Measurements from ENCODE around the gene IL36B. TPM values are rescaled to one million over a fixed set of nuclear protein-coding genes. Genes with fewer than 3 reads are reported as not detected.
"Not testable (repeated sequence)": the region's sequence is repeated elsewhere in the genome, so short reads cannot be mapped to it uniquely, and the experiment has no call there.

Gene IL36B
- not detected in 2 replicates for total RNA-seq

- H3K27me3 Mint-ChIP-seq = peaks cover 5% of the 10 kb centered on the region
- peaks cover 3% of the 10 kb centered on the region for H3K4me1 Mint-ChIP-seq
- intact Hi-C loops (cut with micrococcal nuclease) = no loop called here
- H3K4me3 Mint-ChIP-seq = no peak within 1 kb of the TSS
- H3K36me3 Mint-ChIP-seq (ENCODE audit: low read depth) = no peaks in the 10 kb centered on the region
- DNase-seq = no peak
- peaks cover 31% of the 10 kb centered on the region for H3K9me3 Mint-ChIP-seq
- H3K27ac Mint-ChIP-seq = no peak within 1 kb of the TSS
Observed at GRCh38 chr2:113052396-113052917, at the start of gene IL36B. Gene IL36B (minus strand): TSS chr2:113052867.

GRCh38 chr2:113102133-113102532 is 49.5 kb upstream of the IL36B start:
- Mint-ChIP-seq H3K4me1 (peaks cover 50% of the 10 kb centered on the region), H3K27ac (peak overlapping the region; percentile 74), H3K4me3 (no peak overlapping the region), H3K27me3 (no peaks in the 10 kb centered on the region), H3K9me3 (peaks cover 41% of the 10 kb centered on the region), H3K36me3 (ENCODE audit: low read depth) (peaks cover 24% of the 10 kb centered on the region)
- DNase-seq = no peak
- intact Hi-C loops (cut with micrococcal nuclease) = loop anchor here (5.0 kb wide), 2 partner anchors 70 to 185 kb away; partner anchors contain the start of gene PSD4

GRCh38 chr2:113098532-113098931 is 45.9 kb upstream of the IL36B start:
- peak overlapping the region; percentile 51 for H3K27ac Mint-ChIP-seq
- DNase-seq = no peak
- peaks cover 18% of the 10 kb centered on the region for H3K36me3 Mint-ChIP-seq (ENCODE audit: low read depth)
- peaks cover 36% of the 10 kb centered on the region for H3K4me1 Mint-ChIP-seq
- H3K9me3 Mint-ChIP-seq = peaks cover 29% of the 10 kb centered on the region
- no peaks in the 10 kb centered on the region for H3K27me3 Mint-ChIP-seq
- peak overlapping the region; percentile 52 for H3K4me3 Mint-ChIP-seq
- intact Hi-C loops (cut with micrococcal nuclease) = no loop called here

GRCh38 chr2:113098041-113098440 is 45.4 kb upstream of the IL36B start:
- intact Hi-C loops (cut with micrococcal nuclease) = no loop called here
- no peaks in the 10 kb centered on the region for H3K27me3 Mint-ChIP-seq
- H3K36me3 Mint-ChIP-seq (ENCODE audit: low read depth) = peaks cover 15% of the 10 kb centered on the region
- H3K4me1 Mint-ChIP-seq = peaks cover 31% of the 10 kb centered on the region
- H3K9me3 Mint-ChIP-seq = peaks cover 26% of the 10 kb centered on the region
- peak; percentile 79 for DNase-seq
- peak overlapping the region; percentile 51 for H3K27ac Mint-ChIP-seq
- peak overlapping the region; percentile 52 for H3K4me3 Mint-ChIP-seq

- H3K36me3 Mint-ChIP-seq (ENCODE audit: low read depth); DNase-seq; intact Hi-C loops (cut with micrococcal nuclease); H3K27me3 Mint-ChIP-seq: not testable (repeated sequence)
- H3K9me3 Mint-ChIP-seq = peaks cover 18% of the 10 kb centered on the region
- H3K27ac Mint-ChIP-seq = peak overlapping the region; percentile 81
- H3K4me3 Mint-ChIP-seq = peak overlapping the region; percentile 13
- H3K4me1 Mint-ChIP-seq = peaks cover 22% of the 10 kb centered on the region
Observed at GRCh38 chr2:113096842-113097618, 44.4 kb upstream of the IL36B start.

- H3K36me3 Mint-ChIP-seq (ENCODE audit: low read depth); DNase-seq; H3K27me3 Mint-ChIP-seq; H3K27ac Mint-ChIP-seq; H3K4me3 Mint-ChIP-seq; intact Hi-C loops (cut with micrococcal nuclease): not testable (repeated sequence)
- Mint-ChIP-seq H3K4me1 (peaks cover 22% of the 10 kb centered on the region), H3K9me3 (peaks cover 18% of the 10 kb centered on the region)
Observed at GRCh38 chr2:113096306-113096705, 43.6 kb upstream of the IL36B start.

GRCh38 chr2:113093613-113093977 is 40.9 kb upstream of the IL36B start:
- DNase-seq = no peak
- no peaks in the 10 kb centered on the region for H3K27me3 Mint-ChIP-seq
- no peak overlapping the region for H3K4me3 Mint-ChIP-seq
- peaks cover 14% of the 10 kb centered on the region for H3K9me3 Mint-ChIP-seq
- peaks cover 6% of the 10 kb centered on the region for H3K36me3 Mint-ChIP-seq (ENCODE audit: low read depth)
- H3K4me1 Mint-ChIP-seq = peaks cover 16% of the 10 kb centered on the region
- H3K27ac Mint-ChIP-seq = no peak overlapping the region
- intact Hi-C loops (cut with micrococcal nuclease) = no loop called here

- intact Hi-C loops (cut with micrococcal nuclease) = no loop called here
- peaks cover 6% of the 10 kb centered on the region for H3K36me3 Mint-ChIP-seq (ENCODE audit: low read depth)
- DNase-seq = no peak
- no peak overlapping the region for H3K27ac Mint-ChIP-seq
- no peaks in the 10 kb centered on the region for H3K27me3 Mint-ChIP-seq
- peaks cover 11% of the 10 kb centered on the region for H3K4me1 Mint-ChIP-seq
- H3K4me3 Mint-ChIP-seq = no peak overlapping the region
- H3K9me3 Mint-ChIP-seq = peaks cover 14% of the 10 kb centered on the region
Observed at GRCh38 chr2:113092864-113093612, 40.4 kb upstream of the IL36B start.

GRCh38 chr2:113091231-113091896 is 38.7 kb upstream of the IL36B start:
- Mint-ChIP-seq H3K27ac (no peak overlapping the region), H3K4me3 (no peak overlapping the region), H3K9me3 (peaks cover 9% of the 10 kb centered on the region), H3K4me1 (no peaks in the 10 kb centered on the region), H3K36me3 (ENCODE audit: low read depth) (peaks cover 3% of the 10 kb centered on the region), H3K27me3 (no peaks in the 10 kb centered on the region)
- intact Hi-C loops (cut with micrococcal nuclease) = no loop called here
- no peak for DNase-seq

- peak; percentile 65 for DNase-seq
- Mint-ChIP-seq H3K27me3 (no peaks in the 10 kb centered on the region), H3K4me1 (peaks cover 7% of the 10 kb centered on the region)
Observed at GRCh38 chr2:113089916-113090315, 37.2 kb upstream of the IL36B start.

GRCh38 chr2:113088213-113088992 is 35.7 kb upstream of the IL36B start:
- DNase-seq = no peak
- Mint-ChIP-seq H3K4me3 (no peak overlapping the region), H3K4me1 (peaks cover 15% of the 10 kb centered on the region), H3K27ac (no peak overlapping the region), H3K36me3 (ENCODE audit: low read depth) (no peaks in the 10 kb centered on the region), H3K9me3 (peaks cover 3% of the 10 kb centered on the region), H3K27me3 (no peaks in the 10 kb centered on the region)
- intact Hi-C loops (cut with micrococcal nuclease) = loop anchor here (10.0 kb wide), 1 partner anchor 286 kb away; no protein-coding TSS in a partner anchor

More at GRCh38 chr2:113089916-113090315, 37.2 kb upstream of the IL36B start:
- no peak overlapping the region for H3K4me3 Mint-ChIP-seq
- intact Hi-C loops (cut with micrococcal nuclease) = loop anchor here (10.0 kb wide), 1 partner anchor 285 kb away; no protein-coding TSS in a partner anchor
- no peak overlapping the region for H3K27ac Mint-ChIP-seq
- H3K9me3 Mint-ChIP-seq = peaks cover 3% of the 10 kb centered on the region
- H3K36me3 Mint-ChIP-seq (ENCODE audit: low read depth) = no peaks in the 10 kb centered on the region

GRCh38 chr2:113085542-113085941 is 32.9 kb upstream of the IL36B start:
- no peak overlapping the region for H3K27ac Mint-ChIP-seq
- peaks cover 22% of the 10 kb centered on the region for H3K4me1 Mint-ChIP-seq
- H3K9me3 Mint-ChIP-seq = no peaks in the 10 kb centered on the region
- intact Hi-C loops (cut with micrococcal nuclease) = loop anchor here (1.0 to 10.0 kb wide), 3 partner anchors 52 to 289 kb away; no protein-coding TSS in a partner anchor
- H3K4me3 Mint-ChIP-seq = no peak overlapping the region
- no peaks in the 10 kb centered on the region for H3K36me3 Mint-ChIP-seq (ENCODE audit: low read depth)
- peaks cover 6% of the 10 kb centered on the region for H3K27me3 Mint-ChIP-seq
- no peak for DNase-seq

All from activated CD4-positive, alpha-beta T cell treated with anti-CD3 and anti-CD28 coated beads, Interleukin-2, amount 10 ng/mL, durations not matched to agents 24 days and 14 days (primary cell).